PFSK-1 (cell line): ENCODE data around the gene SPNS2.

Source experiments
- FOXP2 ChIP-seq: optimal IDR thresholded peaks from 2 replicates; pipeline ENCODE3; 2011; ENCODE audit warnings: borderline replicate concordance, control low read depth, inconsistent platforms; ENCODE audit not compliant: insufficient read depth; ENCODE audit errors: extremely low read length, extremely low read depth
- POLR2AphosphoS5 ChIP-seq: IDR thresholded peaks from 2 replicates; pipeline ENCODE4 v1.6.1; 2012; ENCODE audit warnings: low read depth, mild to moderate bottlenecking, control low read depth, low read length, moderate library complexity
- SIN3A ChIP-seq: IDR thresholded peaks from 2 replicates; pipeline ENCODE4 v1.6.1; 2012; ENCODE audit warnings: mild to moderate bottlenecking, low read length, moderate library complexity, borderline replicate concordance; ENCODE audit not compliant: insufficient read depth
- TAF1 ChIP-seq: IDR thresholded peaks from 2 replicates; pipeline ENCODE4 v1.6.1; 2012; ENCODE audit warnings: low read length, control low read depth, borderline replicate concordance; ENCODE audit not compliant: insufficient read depth
- TF ChIP-seq, protein P1 (sequence below), 2 experiments: IDR thresholded peaks; 2 replicates each; pipeline versions ENCODE4 v1.6.1 to v1.8.0; 2011 to 2012; ENCODE audit warnings: low read depth in 2 of 2, low read length in 2 of 2, control low read depth in 1 of 2, inconsistent platforms in 1 of 2, mild to moderate bottlenecking in 1 of 2, moderate library complexity in 1 of 2; ENCODE audit not compliant: insufficient read depth in 1 of 2

Gene SPNS2

DNA sequence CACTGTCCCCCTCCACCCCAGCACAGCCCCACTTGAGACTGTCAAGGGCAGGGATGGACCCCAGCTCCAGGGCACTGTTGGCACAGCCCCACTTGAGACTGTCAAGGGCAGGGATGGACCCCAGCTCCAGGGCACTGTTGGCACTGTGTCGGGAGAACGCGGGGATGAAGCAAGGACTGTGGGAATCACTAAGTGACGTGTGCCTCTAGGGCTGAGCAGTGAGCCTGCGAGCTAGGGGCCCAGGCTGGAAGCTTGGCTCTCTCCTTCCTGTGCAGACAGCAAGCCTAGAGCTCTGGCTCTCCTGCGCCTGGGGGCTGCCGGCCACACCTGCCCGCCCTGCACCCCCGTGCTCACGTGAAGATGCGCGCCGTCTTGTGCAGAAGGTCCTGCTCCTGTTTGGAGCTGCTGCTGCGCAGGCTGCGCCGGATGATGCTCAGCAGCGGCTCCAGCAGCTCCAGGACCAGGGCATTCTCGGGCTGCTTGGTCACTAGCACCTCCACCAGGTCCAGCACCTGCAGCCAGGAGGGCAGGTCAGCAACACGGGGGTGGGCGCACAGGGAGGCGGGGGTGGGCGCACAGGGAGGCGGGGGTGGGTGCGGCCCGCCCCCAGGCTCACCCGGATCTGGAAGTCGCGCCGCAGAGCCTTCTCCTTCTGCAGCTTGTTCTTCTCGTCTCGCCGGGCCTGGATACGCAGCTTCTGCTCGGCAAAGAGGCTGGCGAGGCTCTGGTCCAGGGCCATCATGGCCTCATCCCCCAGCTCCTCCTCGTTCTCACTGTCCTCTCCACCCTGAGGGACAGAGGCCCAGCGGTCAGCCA is 45.7 kb downstream of the SPNS2 start:
- no peak for TF ChIP-seq POLR2AphosphoS5

DNA sequence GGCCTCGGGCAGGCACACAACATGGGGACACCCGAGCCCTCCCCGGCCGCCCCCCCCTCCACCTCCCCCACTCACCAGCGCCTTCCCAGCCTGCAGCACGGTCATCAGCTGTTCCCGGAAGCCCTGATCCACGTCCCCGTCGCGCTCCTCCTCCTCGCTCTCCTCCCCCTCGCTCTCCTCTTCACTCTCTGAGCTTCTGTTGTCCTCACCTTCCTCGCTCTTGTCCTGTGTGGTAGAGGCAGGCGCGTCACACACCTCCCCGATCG is 46.2 kb downstream of the SPNS2 start:
- no peak for TF ChIP-seq FOXP2
- no peak for TF ChIP-seq TAF1
- no peak for TF ChIP-seq SIN3A
- no peak for TF ChIP-seq POLR2AphosphoS5
- TF ChIP-seq, protein P1, sequence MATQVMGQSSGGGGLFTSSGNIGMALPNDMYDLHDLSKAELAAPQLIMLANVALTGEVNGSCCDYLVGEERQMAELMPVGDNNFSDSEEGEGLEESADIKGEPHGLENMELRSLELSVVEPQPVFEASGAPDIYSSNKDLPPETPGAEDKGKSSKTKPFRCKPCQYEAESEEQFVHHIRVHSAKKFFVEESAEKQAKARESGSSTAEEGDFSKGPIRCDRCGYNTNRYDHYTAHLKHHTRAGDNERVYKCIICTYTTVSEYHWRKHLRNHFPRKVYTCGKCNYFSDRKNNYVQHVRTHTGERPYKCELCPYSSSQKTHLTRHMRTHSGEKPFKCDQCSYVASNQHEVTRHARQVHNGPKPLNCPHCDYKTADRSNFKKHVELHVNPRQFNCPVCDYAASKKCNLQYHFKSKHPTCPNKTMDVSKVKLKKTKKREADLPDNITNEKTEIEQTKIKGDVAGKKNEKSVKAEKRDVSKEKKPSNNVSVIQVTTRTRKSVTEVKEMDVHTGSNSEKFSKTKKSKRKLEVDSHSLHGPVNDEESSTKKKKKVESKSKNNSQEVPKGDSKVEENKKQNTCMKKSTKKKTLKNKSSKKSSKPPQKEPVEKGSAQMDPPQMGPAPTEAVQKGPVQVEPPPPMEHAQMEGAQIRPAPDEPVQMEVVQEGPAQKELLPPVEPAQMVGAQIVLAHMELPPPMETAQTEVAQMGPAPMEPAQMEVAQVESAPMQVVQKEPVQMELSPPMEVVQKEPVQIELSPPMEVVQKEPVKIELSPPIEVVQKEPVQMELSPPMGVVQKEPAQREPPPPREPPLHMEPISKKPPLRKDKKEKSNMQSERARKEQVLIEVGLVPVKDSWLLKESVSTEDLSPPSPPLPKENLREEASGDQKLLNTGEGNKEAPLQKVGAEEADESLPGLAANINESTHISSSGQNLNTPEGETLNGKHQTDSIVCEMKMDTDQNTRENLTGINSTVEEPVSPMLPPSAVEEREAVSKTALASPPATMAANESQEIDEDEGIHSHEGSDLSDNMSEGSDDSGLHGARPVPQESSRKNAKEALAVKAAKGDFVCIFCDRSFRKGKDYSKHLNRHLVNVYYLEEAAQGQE (IDR thresholded peaks at IDR 0.05; ENCODE audit: insufficient read depth in 1 of 2, low read depth in 2 of 2, low read length in 2 of 2), result no peak

DNA sequence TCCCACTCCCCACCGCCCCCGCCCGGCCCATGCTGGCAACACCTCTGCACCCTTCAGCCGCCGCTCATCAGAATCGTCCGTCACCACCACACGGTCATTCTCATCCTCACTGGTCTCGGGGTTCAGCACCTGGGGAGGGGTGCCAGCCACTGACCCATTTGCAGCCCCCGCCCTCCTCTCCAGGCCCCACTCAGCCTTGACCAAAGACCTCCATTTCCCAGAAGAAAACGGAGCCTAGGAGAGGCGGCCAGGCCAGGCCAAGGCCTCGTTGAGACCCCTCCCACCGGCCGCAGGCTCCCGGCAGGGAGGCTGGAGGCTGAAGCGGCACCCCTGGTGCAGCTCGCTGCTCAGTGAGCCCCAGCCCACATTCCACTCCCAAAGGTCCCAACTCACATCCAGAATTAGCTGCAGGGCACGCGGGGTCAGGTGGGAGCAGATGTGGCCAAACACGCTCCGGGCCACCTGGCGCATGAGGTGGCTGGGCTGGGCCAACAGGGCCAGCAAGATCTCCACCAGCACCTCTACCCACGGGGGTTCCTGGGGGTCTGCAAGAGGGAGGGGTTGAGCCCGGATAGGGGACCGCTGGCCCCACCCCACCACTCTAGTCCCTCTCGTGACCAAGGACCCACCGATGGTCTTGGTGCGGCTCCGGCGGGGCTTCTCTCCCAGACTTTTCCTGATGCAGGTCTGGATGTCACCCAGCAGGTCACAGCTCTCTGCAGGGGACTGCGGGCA is 46.7 kb downstream of the SPNS2 start:
- TF ChIP-seq, protein P1 (IDR thresholded peaks at IDR 0.05; ENCODE audit: insufficient read depth in 1 of 2, low read depth in 2 of 2, low read length in 2 of 2), result no peak
- TF ChIP-seq POLR2AphosphoS5 (no peak), SIN3A (no peak), TAF1 (no peak), FOXP2 (no peak)

DNA sequence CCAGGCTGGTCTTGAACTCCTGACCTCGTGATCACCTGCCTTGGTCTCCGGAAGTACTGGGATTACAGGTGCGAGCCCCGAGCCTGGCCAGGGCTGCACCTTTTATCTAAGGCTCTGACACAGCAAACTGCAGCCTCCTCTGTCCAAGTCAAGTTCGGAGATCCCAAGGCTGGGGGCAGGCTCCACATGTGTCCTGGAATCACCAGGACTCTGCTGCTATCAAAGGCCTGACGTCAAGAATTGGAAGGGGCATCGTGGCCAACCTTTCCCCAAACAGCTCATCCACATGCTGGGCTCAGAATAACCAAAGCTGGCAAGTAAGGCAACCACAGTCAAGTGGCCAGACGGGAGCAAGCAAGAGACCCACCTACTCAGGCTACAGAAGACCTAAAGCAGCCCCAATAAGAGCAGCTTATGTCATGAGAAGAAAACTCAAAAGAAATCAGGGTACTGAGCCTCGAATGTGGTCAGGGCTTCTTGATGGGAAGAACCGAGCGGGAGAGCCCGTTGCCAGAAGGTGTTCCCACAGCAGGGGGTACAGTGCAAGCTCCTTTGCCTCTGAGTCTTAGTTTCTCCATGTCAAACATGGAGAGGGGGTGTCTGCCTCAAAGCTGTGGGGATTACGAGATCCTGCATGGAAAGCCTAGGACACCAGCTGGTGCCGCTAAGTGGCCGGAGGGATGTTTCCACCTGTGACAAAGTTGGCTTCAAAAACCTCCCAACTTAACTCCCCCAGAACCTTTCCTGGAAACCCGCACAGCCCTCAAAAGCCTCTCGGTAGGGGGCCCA is 48.6 kb downstream of the SPNS2 start:
- no peak for TF ChIP-seq POLR2AphosphoS5
- TF ChIP-seq, protein P1 (IDR thresholded peaks at IDR 0.05; ENCODE audit: insufficient read depth in 1 of 2, low read depth in 2 of 2, low read length in 2 of 2), result no peak
- TF ChIP-seq SIN3A, result no peak
- no peak for TF ChIP-seq TAF1
- no peak for TF ChIP-seq FOXP2

DNA sequence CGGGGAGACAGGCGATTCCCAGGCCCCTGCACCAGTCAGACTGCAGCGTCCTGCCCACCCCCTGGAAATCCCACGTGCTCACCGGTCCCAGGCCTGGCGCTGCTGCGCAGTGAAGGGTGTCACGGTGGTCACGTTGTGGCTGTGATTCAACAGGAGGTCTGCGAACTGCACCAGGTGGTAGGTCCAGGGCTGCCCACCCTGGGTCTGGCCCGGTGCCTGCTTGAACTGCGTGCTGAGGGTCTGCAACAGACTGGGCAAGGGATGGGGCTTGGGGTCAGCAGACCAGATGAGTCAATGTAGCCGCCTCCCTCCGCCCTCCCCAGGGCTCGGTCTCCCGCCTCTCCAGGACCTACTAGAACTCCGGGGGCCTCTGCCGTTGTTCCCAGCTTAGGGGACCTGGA is 49.4 kb downstream of the SPNS2 start:
- TF ChIP-seq, protein P1 (IDR thresholded peaks at IDR 0.05; ENCODE audit: insufficient read depth in 1 of 2, low read depth in 2 of 2, low read length in 2 of 2), result no peak
- no peak for TF ChIP-seq FOXP2
